ENCODE results near the gene SPTBN1.

Gene SPTBN1

GRCh38 chr2:54549917-54550518, 93.9 kb downstream of the SPTBN1 start:
- no peak for TF ChIP-seq CTCF (IDR thresholded peaks at IDR 0.05)
- Histone ChIP-seq H3K4me1 (peaks cover 0 to 24% (median 11%) of the 10 kb centered on the region in 4 donors), H3K9me3 (no peaks in the 10 kb centered on the region), H3K27me3 (no peaks in the 10 kb centered on the region), H3K36me3 (no peaks in the 10 kb centered on the region), H3K4me3 (no peak overlapping the region), H3K27ac (no peak overlapping the region)
- DNase-seq = no peak
- intact Hi-C loops (cut with DNase I; ENCODE audit: low total_unique reads) = no loop called here

- no peak for TF ChIP-seq CTCF (IDR thresholded peaks at IDR 0.05)
- Histone ChIP-seq H3K9me3 (no peaks in the 10 kb centered on the region), H3K27ac (no peak overlapping the region), H3K36me3 (no peaks in the 10 kb centered on the region), H3K4me1 (peaks cover 0 to 29% (median 14%) of the 10 kb centered on the region in 4 donors), H3K27me3 (no peaks in the 10 kb centered on the region), H3K4me3 (no peak overlapping the region)
- intact Hi-C loops (cut with DNase I; ENCODE audit: low total_unique reads) = no loop called here
- DNase-seq = no peak
Measured at GRCh38 chr2:54550547-54550946, 94.4 kb downstream of the SPTBN1 start.

- no peak for DNase-seq
- no peak for TF ChIP-seq CTCF (IDR thresholded peaks at IDR 0.05)
- H3K27ac ChIP-seq = no peak overlapping the region
Measured at GRCh38 chr2:54551123-54551756, 95.1 kb downstream of the SPTBN1 start.

GRCh38 chr2:54553075-54553474, 96.9 kb downstream of the SPTBN1 start:
- H3K4me1 ChIP-seq = peaks cover 0 to 44% (median 23%) of the 10 kb centered on the region in 4 donors
- H3K4me3 ChIP-seq = no peak overlapping the region
- no peak for DNase-seq
- no peak overlapping the region for H3K27ac ChIP-seq
- TF ChIP-seq CTCF (IDR thresholded peaks at IDR 0.05) = no peak
- H3K27me3 ChIP-seq = no peaks in the 10 kb centered on the region
- no peaks in the 10 kb centered on the region for H3K9me3 ChIP-seq
- intact Hi-C loops (cut with DNase I; ENCODE audit: low total_unique reads) = no loop called here
- H3K36me3 ChIP-seq = no peaks in the 10 kb centered on the region

More at GRCh38 chr2:54551123-54551756, 95.1 kb downstream of the SPTBN1 start:
- H3K4me1 ChIP-seq = peaks cover 0 to 32% (median 16%) of the 10 kb centered on the region in 4 donors
- no peaks in the 10 kb centered on the region for H3K27me3 ChIP-seq
- no peaks in the 10 kb centered on the region for H3K9me3 ChIP-seq
- no peak overlapping the region for H3K4me3 ChIP-seq
- H3K36me3 ChIP-seq = no peaks in the 10 kb centered on the region
- intact Hi-C loops (cut with DNase I; ENCODE audit: low total_unique reads) = no loop called here

GRCh38 chr2:54553775-54554174, 97.6 kb downstream of the SPTBN1 start:
- no peak for TF ChIP-seq CTCF (IDR thresholded peaks at IDR 0.05)
- H3K27ac ChIP-seq = no peak overlapping the region
- H3K36me3 ChIP-seq = no peaks in the 10 kb centered on the region
- DNase-seq = no peak
- intact Hi-C loops (cut with DNase I; ENCODE audit: low total_unique reads) = no loop called here
- H3K4me1 ChIP-seq = peaks cover 0 to 49% (median 27%) of the 10 kb centered on the region in 4 donors
- H3K9me3 ChIP-seq = no peaks in the 10 kb centered on the region
- H3K4me3 ChIP-seq = no peak overlapping the region
- no peaks in the 10 kb centered on the region for H3K27me3 ChIP-seq

Measured in tibial artery (tissue), 4 donors.